Spleen (tissue), 7 donors: Measurements from ENCODE around the gene USPL1.

ENCODE experiments used
- CTCF ChIP-seq, 11 experiments: fragments of 200-600 bp in 7 of 11; fragments of 450-650 bp in 4 of 11; sonication (generic) in 4 of 11; IDR thresholded peaks in 8 of 11; conservative IDR thresholded peaks in 3 of 11; 1 replicate in 7 of 11; 2 replicates in 4 of 11; pipeline versions ENCODE4 v1.4.0 to v1.8.0; 2016 to 2021; ENCODE audit warnings: antibody characterized with exemption in 11 of 11, inconsistent platforms in 4 of 11, mild to moderate bottlenecking in 1 of 11
- POLR2AphosphoS5 ChIP-seq, 3 donors: sonication (generic); formaldehyde crosslinking; IDR thresholded peaks; one replicate each; pipeline ENCODE4 v1.5.1; 2017; ENCODE audit warnings: antibody characterized with exemption in 3 of 3
- donor health status: DM: no; HTN: no; CAD: no; lungs with moderate emphysema.
- donor health status: DM: no; HTN: no; CAD: no.
- donor health status: DM: no; HTN: no; CAD: no.

- no peak for TF ChIP-seq CTCF (IDR thresholded peaks at IDR 0.05 in 8 of 11, conservative IDR thresholded peaks at IDR 0.05 in 3 of 11)
- TF ChIP-seq POLR2AphosphoS5 (IDR thresholded peaks at IDR 0.05) = no peak
Measured at GRCh38 chr13:30593001-30593400, 24.7 kb upstream of the USPL1 start.
